CD8-positive, alpha-beta memory T cell (primary cell): ENCODE measurements around the gene RAE1. TPM values are rescaled to one million over a fixed set of nuclear protein-coding genes. Genes with fewer than 3 reads are reported as not detected.
"Not testable (repeated sequence)": the region's sequence is repeated elsewhere in the genome, so short reads cannot be mapped to it uniquely, and the experiment has no call there.

Experiments
- CTCF ChIA-PET: fragments of 350-600 bp; sonication (Branson Sonifier 250); formaldehyde crosslinking; loops from one replicate; lab custom pipeline; 2021; ENCODE audit warnings: antibody characterized with exemption; lab: Charles Lee
- POLR2A ChIA-PET: fragments of 350-600 bp; sonication (Branson Sonifier 250); formaldehyde crosslinking; loops from one replicate; lab custom pipeline; 2021; ENCODE audit warnings: antibody characterized with exemption; lab: Charles Lee
- DNase-seq, 5 donors: peaks; one replicate each; pipeline versions ENCODE4 v3.0.0 to v3.0.0-alpha.2; 2020 to 2022; ENCODE audit warnings: mixed read lengths in 1 of 5
- H3K27ac ChIP-seq: one replicate; pipeline ENCODE4 v1.7.0; 2013; ENCODE audit warnings: low read depth, mild to moderate bottlenecking, low read length, moderate library complexity
- H3K27me3 ChIP-seq: 2 replicates; pipeline ENCODE4 v1.7.0; 2013; ENCODE audit warnings: low read length, mild to moderate bottlenecking; ENCODE audit not compliant: insufficient read depth, poor library complexity, severe bottlenecking
- H3K36me3 ChIP-seq: 2 replicates; pipeline ENCODE4 v1.7.0; 2013; ENCODE audit warnings: mild to moderate bottlenecking, low read length, moderate library complexity; ENCODE audit not compliant: insufficient read depth
- H3K4me1 ChIP-seq: 2 replicates; pipeline ENCODE4 v1.7.0; 2013; ENCODE audit warnings: mild to moderate bottlenecking, low read length, moderate library complexity; ENCODE audit not compliant: insufficient read depth
- H3K4me3 ChIP-seq: 2 replicates; pipeline ENCODE4 v1.7.0; 2013; ENCODE audit warnings: mild to moderate bottlenecking, low read length
- H3K9me3 ChIP-seq: 2 replicates; pipeline ENCODE4 v1.7.0; 2013; ENCODE audit warnings: mild to moderate bottlenecking, low read length
- H3K27ac Mint-ChIP-seq, 8 donors: one replicate each; pipeline ENCODE4 v1.8.0; 2020 to 2021; ENCODE audit warnings: mixed read lengths in 8 of 8, mild to moderate bottlenecking in 6 of 8, inconsistent platforms in 3 of 8, moderate library complexity in 3 of 8
- H3K27me3 Mint-ChIP-seq, 2 donors: one replicate each; pipeline ENCODE4 v1.8.0; 2020 to 2021; ENCODE audit warnings: mixed read lengths in 2 of 2, mild to moderate bottlenecking in 1 of 2, moderate library complexity in 1 of 2
- H3K36me3 Mint-ChIP-seq, 3 donors: one replicate each; pipeline ENCODE4 v1.8.0; 2020 to 2021; ENCODE audit warnings: mixed read lengths in 3 of 3, inconsistent platforms in 1 of 3, mild to moderate bottlenecking in 1 of 3
- H3K4me1 Mint-ChIP-seq, 3 donors: one replicate each; pipeline ENCODE4 v1.8.0; 2020 to 2021; ENCODE audit warnings: mixed read lengths in 3 of 3, inconsistent platforms in 1 of 3, mild to moderate bottlenecking in 1 of 3
- H3K4me3 Mint-ChIP-seq, 7 donors: one replicate each; pipeline ENCODE4 v1.8.0; 2020 to 2021; ENCODE audit warnings: mixed read lengths in 7 of 7, mild to moderate bottlenecking in 6 of 7, moderate library complexity in 4 of 7, inconsistent platforms in 2 of 7
- H3K9me3 Mint-ChIP-seq, 5 donors: one replicate each; pipeline ENCODE4 v1.8.0; 2020 to 2022; ENCODE audit warnings: mixed read lengths in 5 of 5, mild to moderate bottlenecking in 3 of 5, moderate library complexity in 2 of 5, inconsistent platforms in 1 of 5
- polyA plus RNA-seq: library from polyadenylated mRNA; unstranded; fragments of 300-500 nt; fragmentation: Illumina TruSeq; gene quantifications from one replicate; pipeline ENCODE4 v1.2.3, GENCODE V29; 2021
- total RNA-seq, 2 experiments: library from RNA; stranded (reverse); gene quantifications; one replicate each; pipeline ENCODE4 v1.2.3, GENCODE V29; 2021

Gene RAE1
- total and polyA plus RNA-seq, 3 experiments from 2014 or later = 40.7 to 52.8 (median 50.2) TPM

DNA sequence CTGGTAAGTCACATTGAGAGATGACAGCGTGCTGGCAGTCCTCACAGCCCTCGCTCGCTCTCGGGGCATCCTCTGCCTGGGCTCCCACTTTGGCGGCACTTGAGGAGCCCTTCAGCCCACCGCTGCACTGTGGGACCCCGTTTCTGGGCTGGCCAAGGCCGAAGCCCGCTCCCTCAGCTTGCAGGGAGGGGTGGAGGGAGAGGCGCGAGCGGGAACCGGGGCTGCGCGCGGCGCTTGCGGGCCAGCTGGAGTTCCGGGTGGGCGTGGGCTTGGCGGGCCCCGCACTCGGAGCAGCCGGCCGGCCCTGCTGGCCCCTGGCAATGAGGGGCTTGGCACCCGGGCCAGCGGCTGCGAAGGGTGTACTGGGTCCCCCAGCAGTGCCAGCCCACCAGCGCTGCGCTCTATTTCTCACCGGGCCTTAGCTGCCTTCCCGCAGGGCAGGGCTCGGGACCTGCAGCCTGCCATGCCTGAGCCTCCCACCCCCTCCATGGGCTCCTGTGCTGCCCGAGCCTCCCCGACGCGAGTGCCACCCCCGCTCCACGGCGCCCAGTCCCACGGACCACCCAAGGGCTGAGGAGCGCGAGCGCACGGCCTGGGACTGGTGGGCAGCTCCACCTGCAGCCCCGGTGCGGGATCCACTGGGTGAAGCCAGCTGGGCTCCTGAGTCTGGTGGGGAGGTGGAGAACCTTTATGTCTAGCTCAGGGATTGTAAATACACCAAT is 2.7 kb upstream of the RAE1 start:
- H3K9me3 ChIP-seq, H3K4me3 ChIP-seq, H3K36me3 ChIP-seq, H3K9me3 Mint-ChIP-seq, DNase-seq, POLR2A ChIA-PET, H3K27me3 ChIP-seq, H3K27me3 Mint-ChIP-seq, H3K27ac ChIP-seq: not testable (repeated sequence)
- H3K4me1 ChIP-seq = peaks cover 17% of the 10 kb centered on the region
- peaks cover 21 to 29% (median 26%) of the 10 kb centered on the region in 3 donors for H3K4me1 Mint-ChIP-seq
- peak overlapping the region in 2 of 7 donors; percentile 25 to 92 for H3K4me3 Mint-ChIP-seq
- H3K36me3 Mint-ChIP-seq = peaks cover 0 to 17% (median 3%) of the 10 kb centered on the region in 3 donors
- peak overlapping the region in 1 of 8 donors; percentile 89 for H3K27ac Mint-ChIP-seq
- CTCF ChIA-PET = interaction anchor here (1.0 to 3.1 kb wide), 7 partner anchors 8 to 798 kb away, joined by 3 to 10 read pairs (median 4); no protein-coding TSS in a partner anchor

DNA sequence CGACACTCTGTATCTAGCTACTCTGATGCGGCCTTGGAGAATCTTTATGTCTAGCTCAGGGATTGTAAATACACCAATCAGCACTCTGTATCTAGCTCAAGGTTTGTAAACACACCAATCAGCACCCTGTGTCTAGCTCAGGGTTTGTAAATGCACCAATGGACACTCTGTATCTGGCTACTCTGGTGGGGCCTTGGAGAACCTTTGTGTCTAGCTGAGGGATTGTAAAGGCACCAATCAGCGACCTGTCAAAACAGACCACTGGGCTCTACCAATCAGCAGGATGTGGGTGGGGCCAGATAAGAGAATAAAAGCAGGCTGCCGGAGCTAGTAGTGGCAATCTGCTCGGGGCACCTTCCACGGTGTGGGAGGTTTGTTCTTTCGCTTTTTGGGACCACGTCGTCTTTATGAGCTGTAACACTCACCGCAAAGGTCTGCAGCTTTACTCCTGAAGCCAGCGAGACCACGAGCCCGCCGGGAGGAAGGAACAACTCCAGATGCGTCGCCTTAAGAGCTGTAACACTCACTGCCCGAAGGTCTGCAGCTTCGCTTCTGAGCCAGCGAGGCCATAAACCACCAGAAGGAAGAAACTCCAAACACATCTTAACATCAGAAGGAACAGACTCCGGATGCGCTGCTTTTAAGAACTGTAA is 2.0 kb upstream of the RAE1 start:
- H3K4me3 Mint-ChIP-seq = peak overlapping the region in 6 of 7 donors; percentile 16 to 77 (median 68)

DNA sequence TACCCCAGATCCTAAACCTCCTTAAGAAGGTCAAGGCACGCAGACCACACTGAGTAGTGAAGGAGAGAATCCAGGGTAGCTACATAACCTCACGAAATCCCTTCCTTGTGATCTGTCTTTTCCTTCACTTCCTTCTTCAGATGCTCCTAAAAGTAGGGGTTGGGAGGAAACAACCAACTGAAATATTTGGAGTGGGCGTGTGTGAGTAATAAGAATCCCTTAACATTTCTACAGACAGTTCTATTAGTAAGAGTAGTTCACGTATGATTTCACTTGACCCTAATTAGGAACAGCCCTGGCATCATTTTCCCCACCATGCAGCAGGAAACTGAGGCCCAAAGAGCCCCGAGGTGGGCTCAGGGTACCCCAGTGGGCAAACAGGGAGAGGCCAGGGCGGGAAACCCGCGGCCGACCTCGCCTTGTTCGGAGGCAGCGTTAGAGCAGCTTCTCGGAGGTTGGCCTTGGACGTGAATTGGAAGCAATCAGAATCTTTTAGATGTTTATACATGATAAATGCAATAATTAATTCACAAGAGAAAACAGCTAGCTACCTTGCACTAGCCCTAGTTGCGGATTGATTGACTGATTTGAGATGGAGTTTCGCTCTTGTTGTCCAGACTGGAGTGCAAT is 859 bp upstream of the RAE1 start:
- H3K36me3 Mint-ChIP-seq = peaks cover 0 to 34% (median 10%) of the 10 kb centered on the region in 3 donors
- H3K9me3 Mint-ChIP-seq = no peaks in the 10 kb centered on the region

More for the DNA sequence above, 2.0 kb upstream of the RAE1 start:
- H3K9me3 Mint-ChIP-seq, H3K9me3 ChIP-seq, DNase-seq, H3K27me3 ChIP-seq, H3K27me3 Mint-ChIP-seq, POLR2A ChIA-PET, H3K4me3 ChIP-seq, H3K27ac ChIP-seq: not testable (repeated sequence)
- H3K4me1 Mint-ChIP-seq = peaks cover 23 to 35% (median 33%) of the 10 kb centered on the region in 3 donors
- CTCF ChIA-PET = interaction anchor here (1.0 to 3.1 kb wide), 6 partner anchors 9 to 798 kb away, joined by 3 to 10 read pairs (median 4); no protein-coding TSS in a partner anchor
- peak overlapping the region in 6 of 8 donors; percentile 22 to 90 (median 60) for H3K27ac Mint-ChIP-seq
- Histone ChIP-seq H3K36me3 (peaks cover 12% of the 10 kb centered on the region), H3K4me1 (peaks cover 17% of the 10 kb centered on the region)
- peaks cover 0 to 24% (median 3%) of the 10 kb centered on the region in 3 donors for H3K36me3 Mint-ChIP-seq

DNA sequence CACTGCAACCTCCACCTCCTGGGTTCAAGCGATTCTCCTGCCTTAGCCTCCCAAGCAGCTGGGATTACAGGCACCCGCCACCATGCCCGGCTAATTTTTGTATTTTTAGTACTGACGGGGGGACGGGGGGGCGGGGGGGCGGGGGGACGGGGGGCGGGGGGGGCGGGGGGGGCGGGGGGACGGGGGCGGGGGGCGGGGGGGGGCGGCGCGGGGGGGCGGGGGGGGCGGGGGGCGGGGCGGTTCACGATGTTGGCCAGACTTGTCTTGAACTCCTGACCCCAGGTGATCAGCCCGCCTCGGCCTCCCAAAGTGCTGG is 371 bp upstream of the RAE1 start:
- DNase-seq, H3K27me3 ChIP-seq, H3K27me3 Mint-ChIP-seq, H3K9me3 Mint-ChIP-seq, H3K9me3 ChIP-seq, CTCF ChIA-PET: not testable (repeated sequence)
- Mint-ChIP-seq H3K4me1 (peaks cover 25 to 44% (median 44%) of the 10 kb centered on the region in 3 donors), H3K27ac (peak overlapping the region; percentile 66 to 94 (median 92)), H3K36me3 (peaks cover 0 to 38% (median 13%) of the 10 kb centered on the region in 3 donors), H3K4me3 (peak overlapping the region; percentile 90 to 96 (median 91))
- Histone ChIP-seq H3K4me1 (peaks cover 17% of the 10 kb centered on the region), H3K4me3 (peak overlapping the region; percentile 95), H3K27ac (peak overlapping the region; percentile 85), H3K36me3 (peaks cover 23% of the 10 kb centered on the region)
- POLR2A ChIA-PET = interaction anchor here (1.3 kb wide), 1 partner anchor 41 kb away, joined by 3 read pairs; no protein-coding TSS in a partner anchor

More for the DNA sequence above, 859 bp upstream of the RAE1 start:
- peaks cover 19% of the 10 kb centered on the region for H3K36me3 ChIP-seq
- H3K27me3 ChIP-seq = no peaks in the 10 kb centered on the region
- no peak overlapping the region for H3K27ac ChIP-seq
- H3K27ac Mint-ChIP-seq = peak overlapping the region in 7 of 8 donors; percentile 63 to 93 (median 68)
- ChIA-PET CTCF (interaction anchor here (1.5 to 2.2 kb wide), 2 partner anchors 10 to 40 kb away, joined by 4 to 8 read pairs; no protein-coding TSS in a partner anchor), POLR2A (interaction anchor here (1.3 kb wide), 1 partner anchor 42 kb away, joined by 3 read pairs; no protein-coding TSS in a partner anchor)
- DNase-seq = no peak
- H3K4me1 Mint-ChIP-seq = peaks cover 25 to 41% (median 40%) of the 10 kb centered on the region in 3 donors
- H3K4me3 ChIP-seq = no peak overlapping the region
- no peaks in the 10 kb centered on the region for H3K9me3 ChIP-seq
- peaks cover 17% of the 10 kb centered on the region for H3K4me1 ChIP-seq
- peaks cover 0 to 4% of the 10 kb centered on the region in 2 donors for H3K27me3 Mint-ChIP-seq
- H3K4me3 Mint-ChIP-seq = peak overlapping the region; percentile 65 to 82 (median 72)

DNA sequence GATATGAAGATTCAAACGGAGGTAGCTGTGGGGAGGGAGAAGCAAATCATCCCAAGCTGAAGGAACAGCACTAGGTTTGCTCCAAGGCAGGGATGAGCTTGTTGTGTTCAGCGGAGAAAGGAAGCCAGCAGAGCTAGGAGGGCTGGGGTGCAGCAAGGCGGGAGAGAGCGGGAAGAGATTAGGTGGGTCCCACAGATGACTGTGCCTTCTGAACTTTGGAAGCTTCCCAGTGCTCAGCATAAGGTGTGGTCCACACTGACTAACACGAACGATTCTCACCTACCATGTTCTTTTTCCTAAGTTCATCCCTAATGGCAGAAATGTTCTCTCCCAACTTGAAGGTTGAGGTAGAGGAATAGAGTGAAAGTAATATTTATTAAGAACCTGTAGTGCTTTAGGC is 1.2 kb downstream of the RAE1 start:
- no peaks in the 10 kb centered on the region for H3K9me3 ChIP-seq
- Mint-ChIP-seq H3K27me3 (peaks cover 0 to 1% of the 10 kb centered on the region in 2 donors), H3K4me1 (peaks cover 25 to 53% (median 44%) of the 10 kb centered on the region in 3 donors), H3K27ac (peak overlapping the region in 6 of 8 donors; percentile 33 to 94 (median 63)), H3K36me3 (peaks cover 0 to 48% (median 23%) of the 10 kb centered on the region in 3 donors), H3K4me3 (peak overlapping the region; percentile 74 to 96 (median 91)), H3K9me3 (no peaks in the 10 kb centered on the region)
- POLR2A ChIA-PET = no interaction called here
- H3K27me3 ChIP-seq = no peaks in the 10 kb centered on the region
- H3K27ac ChIP-seq = no peak overlapping the region
- peaks cover 17% of the 10 kb centered on the region for H3K4me1 ChIP-seq
- no peak for DNase-seq
- CTCF ChIA-PET = no interaction called here
- H3K36me3 ChIP-seq = peaks cover 27% of the 10 kb centered on the region
- H3K4me3 ChIP-seq = peak overlapping the region; percentile 95

DNA sequence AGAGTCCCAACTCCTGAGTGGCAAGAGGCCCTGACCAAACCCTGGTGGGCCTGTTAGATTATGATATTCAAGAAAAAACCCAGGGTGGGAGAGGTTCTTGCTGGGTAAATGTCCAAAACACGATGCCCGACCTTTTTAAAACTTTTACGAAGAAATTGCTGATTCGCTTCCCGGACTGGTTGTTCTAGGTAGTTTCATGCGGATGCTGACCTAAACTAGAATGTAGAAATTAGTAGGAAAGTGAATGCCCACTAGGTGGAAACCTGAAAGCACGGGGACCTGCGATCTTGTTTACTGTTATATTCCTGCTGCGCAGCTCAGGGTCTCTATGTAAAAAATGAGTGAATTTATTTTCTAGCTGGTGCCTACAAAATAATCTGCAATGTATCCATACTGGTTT is 2.3 kb downstream of the RAE1 start:
- Mint-ChIP-seq H3K36me3 (peaks cover 0 to 48% (median 23%) of the 10 kb centered on the region in 3 donors), H3K9me3 (no peaks in the 10 kb centered on the region), H3K4me3 (peak overlapping the region in 5 of 7 donors; percentile 48 to 96 (median 57)), H3K4me1 (peaks cover 25 to 53% (median 44%) of the 10 kb centered on the region in 3 donors), H3K27me3 (peaks cover 0 to 1% of the 10 kb centered on the region in 2 donors), H3K27ac (peak overlapping the region in 2 of 8 donors; percentile 5 to 63)
- no peak overlapping the region for H3K27ac ChIP-seq
- no peak for DNase-seq
- peaks cover 27% of the 10 kb centered on the region for H3K36me3 ChIP-seq
- ChIA-PET CTCF (no interaction called here), POLR2A (no interaction called here)
- no peaks in the 10 kb centered on the region for H3K27me3 ChIP-seq
- no peak overlapping the region for H3K4me3 ChIP-seq
- H3K4me1 ChIP-seq = peaks cover 17% of the 10 kb centered on the region
- H3K9me3 ChIP-seq = no peaks in the 10 kb centered on the region

DNA sequence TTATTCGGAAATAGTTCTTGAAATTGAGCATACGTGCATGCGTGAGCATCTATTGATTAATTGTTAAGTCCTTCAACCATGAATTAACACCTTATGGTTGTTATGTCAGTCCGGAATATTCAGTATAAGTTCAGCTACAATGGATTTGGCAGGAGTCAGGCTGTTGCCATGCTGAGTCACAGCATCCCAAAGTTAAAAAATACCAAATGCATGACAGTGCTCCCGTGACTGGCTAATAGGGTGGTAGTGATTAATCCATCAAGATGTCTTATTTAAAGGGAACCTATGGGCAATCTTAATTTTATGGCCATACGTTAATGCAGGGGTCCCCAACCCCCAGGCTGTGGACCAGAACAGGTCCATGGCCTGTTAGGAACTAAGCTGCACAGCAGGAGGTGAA is 10.5 kb downstream of the RAE1 start:
- CTCF ChIA-PET = no interaction called here
- Histone ChIP-seq H3K36me3 (peaks cover 12% of the 10 kb centered on the region), H3K4me1 (no peaks in the 10 kb centered on the region), H3K4me3 (no peak overlapping the region), H3K27ac (no peak overlapping the region), H3K27me3 (no peaks in the 10 kb centered on the region), H3K9me3 (no peaks in the 10 kb centered on the region)
- Mint-ChIP-seq H3K4me3 (no peak overlapping the region), H3K36me3 (peaks cover 8 to 38% (median 23%) of the 10 kb centered on the region in 3 donors), H3K9me3 (no peaks in the 10 kb centered on the region), H3K4me1 (peaks cover under 1 to 5% (median 4%) of the 10 kb centered on the region in 3 donors), H3K27me3 (no peaks in the 10 kb centered on the region), H3K27ac (peak overlapping the region in 2 of 8 donors; percentile 21 to 23)
- no peak for DNase-seq
- POLR2A ChIA-PET = no interaction called here
